IMR-90 (cell line): ENCODE measurements around the gene RAB11FIP4. TPM values are rescaled to one million over a fixed set of nuclear protein-coding genes. Genes with fewer than 3 reads are reported as not detected.

Experiments
- ATAC-seq: fragments of 200-7000 bp; cut with Tn5 transposase; 2 replicates; pipeline ENCODE4 v1.9.1; 2020; ENCODE audit warnings: low read depth, mild to moderate bottlenecking, moderate library complexity
- BruUV-seq: library from RNA; stranded (reverse); fragments of 400-500 nt; replicated peaks from 2 replicates; lab custom pipeline; 2021; lab: Mats Ljungman, UMichigan
- CTCF ChIA-PET: fragments of 300-600 bp; formaldehyde crosslinking; extraction: SDS; loops from one replicate; lab custom pipeline; 2021; ENCODE audit warnings: antibody characterized with exemption; lab: Yijun Ruan, JAX
- POLR2A ChIA-PET: fragments of 300-600 bp; sonication (Branson Sonifier 250); formaldehyde crosslinking; loops from one replicate; lab custom pipeline; 2022; ENCODE audit warnings: antibody characterized with exemption; ENCODE audit not compliant: unreplicated experiment; lab: Charles Lee
- DNase-seq: peaks from one replicate; pipeline ENCODE4 v3.0.0; 2013
- H2AFZ ChIP-seq: replicated peaks from 2 replicates; pipeline ENCODE3; 2013; ENCODE audit warnings: low read length, mild to moderate bottlenecking; ENCODE audit not compliant: poor library complexity
- H2AK5ac ChIP-seq: 2 replicates; pipeline ENCODE4 v1.6.1; 2013; ENCODE audit warnings: low read depth, low read length, inconsistent platforms
- H2AK9ac ChIP-seq: replicated peaks from 2 replicates; pipeline ENCODE3; 2013; ENCODE audit warnings: mild to moderate bottlenecking, low read depth, low read length, moderate library complexity; ENCODE audit not compliant: poor library complexity
- H2BK120ac ChIP-seq: 2 replicates; pipeline ENCODE4 v1.6.1; 2013; ENCODE audit warnings: low read depth, low read length, inconsistent platforms
- H2BK15ac ChIP-seq: 3 replicates; pipeline ENCODE4 v1.6.1; 2013; ENCODE audit warnings: low read depth, low read length, inconsistent platforms
- H2BK20ac ChIP-seq: 2 replicates; pipeline ENCODE4 v1.6.1; 2013; ENCODE audit warnings: low read depth, mild to moderate bottlenecking, inconsistent platforms, low read length, moderate library complexity
- H2BK5ac ChIP-seq: 2 replicates; pipeline ENCODE4 v1.6.1; 2013; ENCODE audit warnings: mild to moderate bottlenecking, low read depth, low read length, inconsistent platforms; ENCODE audit not compliant: poor library complexity, severe bottlenecking
- H3K14ac ChIP-seq: replicated peaks from 2 replicates; pipeline ENCODE4 v1.6.1; 2013; ENCODE audit warnings: low read depth, low read length, inconsistent platforms
- H3K18ac ChIP-seq: 2 replicates; pipeline ENCODE4 v1.6.1; 2013; ENCODE audit warnings: low read depth, low read length, control low read depth
- H3K23ac ChIP-seq: 2 replicates; pipeline ENCODE4 v1.6.1; 2013; ENCODE audit warnings: low read depth, low read length, inconsistent platforms
- H3K27ac ChIP-seq: 2 replicates; pipeline ENCODE4 v1.5.1; 2013; ENCODE audit warnings: mild to moderate bottlenecking, control low read depth, low read length; ENCODE audit not compliant: insufficient read depth
- H3K27me3 ChIP-seq: 2 replicates; pipeline ENCODE4 v1.6.1; 2013; ENCODE audit warnings: low read length; ENCODE audit not compliant: control insufficient read depth, insufficient read depth
- H3K36me3 ChIP-seq: 2 replicates; pipeline ENCODE4 v1.6.1; 2013; ENCODE audit warnings: low read length, mixed read lengths; ENCODE audit not compliant: control insufficient read depth, insufficient read depth
- H3K4ac ChIP-seq: 2 replicates; pipeline ENCODE4 v1.6.1; 2013; ENCODE audit warnings: low read depth, low read length, inconsistent platforms
- H3K4me1 ChIP-seq: 2 replicates; pipeline ENCODE4 v1.6.1; 2013; ENCODE audit warnings: low read length, mixed read lengths; ENCODE audit not compliant: control insufficient read depth, insufficient read depth
- H3K4me2 ChIP-seq: 2 replicates; pipeline ENCODE4 v1.6.1; 2013; ENCODE audit warnings: low read depth, mild to moderate bottlenecking, control low read depth, low read length, moderate library complexity
- H3K4me3 ChIP-seq: 2 replicates; pipeline ENCODE4 v1.5.1; 2013; ENCODE audit warnings: low read depth, mild to moderate bottlenecking, control low read depth, low read length, moderate library complexity; ENCODE audit not compliant: insufficient read depth
- H3K56ac ChIP-seq: 2 replicates; pipeline ENCODE4 v1.6.1; 2013; ENCODE audit warnings: low read length, inconsistent platforms; ENCODE audit not compliant: insufficient read depth; ENCODE audit errors: extremely low read depth
- H3K79me1 ChIP-seq, 2 experiments: 2 replicates each; pipeline ENCODE4 v1.6.1; 2013; ENCODE audit warnings: low read length in 2 of 2, inconsistent platforms in 1 of 2, low read depth in 1 of 2
- H3K9ac ChIP-seq: 2 replicates; pipeline ENCODE4 v1.6.1; 2013; ENCODE audit warnings: low read depth, low read length, control low read depth
- H3K9me1 ChIP-seq: 2 replicates; pipeline ENCODE4 v1.6.1; 2013; ENCODE audit warnings: low read length, inconsistent platforms; ENCODE audit not compliant: insufficient read depth
- H3K9me3 ChIP-seq: 2 replicates; pipeline ENCODE4 v1.6.1; 2013; ENCODE audit warnings: low read length; ENCODE audit not compliant: control insufficient read depth, insufficient read depth
- H4K20me1 ChIP-seq: 2 replicates; pipeline ENCODE4 v1.6.1; 2013; ENCODE audit warnings: low read length, inconsistent platforms; ENCODE audit not compliant: insufficient read depth
- H4K5ac ChIP-seq: 2 replicates; pipeline ENCODE4 v1.6.1; 2013; ENCODE audit warnings: mild to moderate bottlenecking, low read depth, low read length, control low read depth
- H4K8ac ChIP-seq, 2 experiments: 2 replicates each; pipeline ENCODE4 v1.6.1; 2013; ENCODE audit warnings: low read depth in 2 of 2, low read length in 2 of 2, control low read depth in 1 of 2, inconsistent platforms in 1 of 2
- H4K91ac ChIP-seq: 2 replicates; pipeline ENCODE4 v1.6.1; 2013; ENCODE audit warnings: low read depth, low read length, inconsistent platforms; ENCODE audit not compliant: insufficient read depth
- CHD1 ChIP-seq: IDR thresholded peaks from 2 replicates; pipeline ENCODE4 v1.6.1; 2012; ENCODE audit warnings: low read depth, low read length, improper control_type of control experiment
- FOS ChIP-seq: fragments of 150-350 bp; IDR thresholded peaks from 2 replicates; pipeline ENCODE4 v1.6.1; 2016; ENCODE audit warnings: low read depth, low read length
- MXI1 ChIP-seq: IDR thresholded peaks from 2 replicates; pipeline ENCODE4 v1.6.1; 2012; ENCODE audit warnings: low read depth, mild to moderate bottlenecking, low read length, moderate library complexity, borderline replicate concordance
- NFE2L2 ChIP-seq: fragments of 150-350 bp; IDR thresholded peaks from 2 replicates; pipeline ENCODE4 v1.6.1; 2016; ENCODE audit warnings: low read depth, mild to moderate bottlenecking, low read length
- POLR2A ChIP-seq: IDR thresholded peaks from 2 replicates; pipeline ENCODE4 v1.6.1; 2012; ENCODE audit warnings: mild to moderate bottlenecking, low read depth, low read length
- WGBS, 2 experiments: methylation state at CpG; one replicate each; pipeline versions ENCODE4 v1.1.5 to v1.1.7; 2013; ENCODE audit warnings: missing lambda C conversion rate in 2 of 2; ENCODE audit not compliant: insufficient read length in 1 of 2; ENCODE audit errors: extremely low coverage in 2 of 2; 5-methylcytosine and 5-hydroxymethylcytosine counted together
- dilution Hi-C: fragments of 300-500 bp; cut with HindIII; formaldehyde crosslinking; loops from one replicate; pipeline ENCODE4 v1.14.3; 2018; ENCODE audit warnings: low sequenced_read_pairs; ENCODE audit not compliant: unreplicated experiment
- in situ Hi-C: fragments of 300-500 bp; cut with MboI; formaldehyde crosslinking; loops from 3 replicates; pipeline ENCODE4 v1.14.3; 2019; ENCODE audit warnings: low sequenced_read_pairs, inconsistent platforms, mixed read lengths
- intact Hi-C: fragments of 100-400 bp; cut with micrococcal nuclease; formaldehyde crosslinking; loops from 2 replicates; pipeline ENCODE4 v1.10.0; 2022
- polyA plus RNA-seq, 3 experiments: library from polyadenylated mRNA; depleted of rRNA; stranded (reverse); fragments of >200 nt; gene quantifications; 2 replicates each; pipeline ENCODE4 v1.2.3, GENCODE V29; 2012; ENCODE audit warnings: low replicate concordance in 1 of 3
- total RNA-seq: library from RNA; depleted of rRNA; stranded (reverse); fragments of >200 nt; gene quantifications from 2 replicates; pipeline ENCODE4 v1.2.3, GENCODE V29; 2012

RAB11FIP4 gene
- total and polyA plus RNA-seq, 2 of the 4 experiments (the other 2 are of a cell fraction), result 0.68 to 1.1 TPM

- no peak for DNase-seq
- dilution Hi-C loops (no loop called here), intact Hi-C loops (no loop called here), in situ Hi-C loops (no loop called here)
- Histone ChIP-seq H3K4ac (no peak overlapping the region), H3K9me3 (no peaks in the 10 kb centered on the region), H3K36me3 (no peaks in the 10 kb centered on the region), H2BK5ac (no peak overlapping the region), H3K4me1 (no peaks in the 10 kb centered on the region; the same call in 1 of the 2 replicates), H3K56ac (no peak overlapping the region), H3K4me3 (no peak overlapping the region), H2BK120ac (no peak overlapping the region), H4K20me1 (no peaks in the 10 kb centered on the region), H3K4me2 (no peak overlapping the region), H3K9ac (no peak overlapping the region), H3K79me1 (no peaks in the 10 kb centered on the region), H3K14ac (no peak overlapping the region), H2BK15ac (no peak overlapping the region), H4K5ac (no peak overlapping the region), H2BK20ac (no peak overlapping the region), H2AK9ac (no peak overlapping the region), H3K27me3 (peaks cover 85% of the 10 kb centered on the region), H4K8ac (no peak overlapping the region), H3K23ac (peak overlapping the region; percentile 53; the same call in 1 of the 2 replicates), H2AK5ac (no peak overlapping the region), H2AFZ (no peak overlapping the region), H3K27ac (no peak overlapping the region), H3K18ac (no peak overlapping the region), H4K91ac (no peak overlapping the region), H3K9me1 (no peaks in the 10 kb centered on the region)
- POLR2A ChIA-PET, result no interaction called here
- TF ChIP-seq FOS, result no peak
- no peak for TF ChIP-seq NFE2L2
- TF ChIP-seq CHD1, result no peak
- no peak for TF ChIP-seq MXI1
- no peak for TF ChIP-seq POLR2A
- CTCF ChIA-PET, result no interaction called here
- no TSS peak for BruUV-seq
- 0% methylated on average over 3 of the region's 4 CpGs; no CpG with 5 or more reads in 1 of the 2 experiments for WGBS, 2 experiments
- ATAC-seq, result no peak
These were observed 97.5 kb downstream of the RAB11FIP4 start for GRCh38 chr17:31488982-31489294.
